ENCODE measurements around the gene SLC25A22. TPM values are rescaled to one million over a fixed set of nuclear protein-coding genes. Genes with fewer than 3 reads are reported as not detected.

The SLC25A22 gene
- 84.9 and 90.3 TPM in 2 replicates for total RNA-seq

GRCh38 chr11:798093-798713, at the start of gene SLC25A22:
SLC25A22 (minus strand) TSS chr11:798281; CDS start chr11:795006, 3,275 bp downstream.
- H3K27ac Mint-ChIP-seq = peak within 1 kb of the TSS; percentile 87
- peaks cover 16% of the 10 kb centered on the region for H3K36me3 Mint-ChIP-seq (ENCODE audit: low read depth)

GRCh38 chr11:847876-848275, 49.8 kb upstream of the SLC25A22 start:
- no peak for DNase-seq
- H3K27me3 Mint-ChIP-seq = peaks cover 7% of the 10 kb centered on the region
- no peak overlapping the region for H3K4me3 Mint-ChIP-seq
- no peaks in the 10 kb centered on the region for H3K9me3 Mint-ChIP-seq
- no peaks in the 10 kb centered on the region for H3K36me3 Mint-ChIP-seq (ENCODE audit: low read depth)
- H3K27ac Mint-ChIP-seq = no peak overlapping the region
- peaks cover 5% of the 10 kb centered on the region for H3K4me1 Mint-ChIP-seq
- intact Hi-C loops (cut with micrococcal nuclease) = loop anchor here (1.0 to 2.0 kb wide), 2 partner anchors 63 to 203 kb away; partner anchors contain the start of gene CHID1

More at GRCh38 chr11:798093-798713, at the start of gene SLC25A22:
- H3K4me3 Mint-ChIP-seq = peak within 1 kb of the TSS; percentile 91
- no peaks in the 10 kb centered on the region for H3K27me3 Mint-ChIP-seq
- peak; percentile 97 for DNase-seq
- intact Hi-C loops (cut with micrococcal nuclease) = loop anchor here (5.0 kb wide), 3 partner anchors 101 to 291 kb away; partner anchors contain the start of genes DEAF1, PHRF1, RNH1 and TMEM80
- H3K9me3 Mint-ChIP-seq = no peaks in the 10 kb centered on the region
- peaks cover 7% of the 10 kb centered on the region for H3K4me1 Mint-ChIP-seq

GRCh38 chr11:846496-847098, 48.5 kb upstream of the SLC25A22 start:
- H3K36me3 Mint-ChIP-seq (ENCODE audit: low read depth) = no peaks in the 10 kb centered on the region
- peaks cover 5% of the 10 kb centered on the region for H3K4me1 Mint-ChIP-seq
- H3K9me3 Mint-ChIP-seq = no peaks in the 10 kb centered on the region
- DNase-seq = no peak
- H3K27ac Mint-ChIP-seq = no peak overlapping the region
- intact Hi-C loops (cut with micrococcal nuclease) = no loop called here
- peaks cover 7% of the 10 kb centered on the region for H3K27me3 Mint-ChIP-seq
- H3K4me3 Mint-ChIP-seq = no peak overlapping the region

- H3K4me1 Mint-ChIP-seq = peaks cover 10% of the 10 kb centered on the region
- H3K4me3 Mint-ChIP-seq = no peak overlapping the region
- intact Hi-C loops (cut with micrococcal nuclease) = no loop called here
- H3K27ac Mint-ChIP-seq = no peak overlapping the region
- H3K36me3 Mint-ChIP-seq (ENCODE audit: low read depth) = peaks cover 4% of the 10 kb centered on the region
- no peak for DNase-seq
- no peaks in the 10 kb centered on the region for H3K9me3 Mint-ChIP-seq
- H3K27me3 Mint-ChIP-seq = peaks cover 7% of the 10 kb centered on the region
These were observed 47.9 kb upstream of the SLC25A22 start for GRCh38 chr11:845872-846495.

- Mint-ChIP-seq H3K27ac (no peak overlapping the region), H3K36me3 (ENCODE audit: low read depth) (peaks cover 13% of the 10 kb centered on the region), H3K27me3 (peaks cover 7% of the 10 kb centered on the region), H3K9me3 (no peaks in the 10 kb centered on the region), H3K4me1 (peaks cover 20% of the 10 kb centered on the region), H3K4me3 (peak overlapping the region; percentile 44)
- intact Hi-C loops (cut with micrococcal nuclease) = no loop called here
- DNase-seq = peak; percentile 78
These were observed 46.9 kb upstream of the SLC25A22 start for GRCh38 chr11:844693-845644.

GRCh38 chr11:843818-844692, 46.0 kb upstream of the SLC25A22 start:
- Mint-ChIP-seq H3K27ac (peak overlapping the region; percentile 59), H3K9me3 (no peaks in the 10 kb centered on the region), H3K4me3 (peak overlapping the region; percentile 76), H3K27me3 (peaks cover 5% of the 10 kb centered on the region), H3K36me3 (ENCODE audit: low read depth) (peaks cover 13% of the 10 kb centered on the region), H3K4me1 (peaks cover 21% of the 10 kb centered on the region)
- DNase-seq = peak; percentile 69
- intact Hi-C loops (cut with micrococcal nuclease) = loop anchor here (2.0 kb wide), 1 partner anchor 35 kb away; the partner anchor contains the start of gene RPLP2

- Mint-ChIP-seq H3K4me1 (peaks cover 19% of the 10 kb centered on the region), H3K36me3 (ENCODE audit: low read depth) (peaks cover 19% of the 10 kb centered on the region), H3K9me3 (no peaks in the 10 kb centered on the region), H3K4me3 (peak overlapping the region; percentile 76), H3K27me3 (no peaks in the 10 kb centered on the region), H3K27ac (peak overlapping the region; percentile 59)
- peak; percentile 70 for DNase-seq
- intact Hi-C loops (cut with micrococcal nuclease) = loop anchor here (2.0 kb wide), 1 partner anchor 34 kb away; the partner anchor contains the start of gene RPLP2
These were observed 45.1 kb upstream of the SLC25A22 start for GRCh38 chr11:843086-843734.

- Mint-ChIP-seq H3K4me3 (peak within 1 kb of the TSS; percentile 89), H3K27ac (peak within 1 kb of the TSS; percentile 85), H3K4me1 (peaks cover 19% of the 10 kb centered on the region), H3K36me3 (ENCODE audit: low read depth) (peaks cover 23% of the 10 kb centered on the region), H3K27me3 (no peaks in the 10 kb centered on the region), H3K9me3 (no peaks in the 10 kb centered on the region)
- intact Hi-C loops (cut with micrococcal nuclease) = loop anchor here (1.0 to 2.0 kb wide), 2 partner anchors 10 to 34 kb away; partner anchors contain the start of genes CD151 and RPLP2
- DNase-seq = peak; percentile 96
These were observed 44.4 kb upstream of the SLC25A22 start, which contains the start of the genes POLR2L and TSPAN4 for GRCh38 chr11:842370-843002. POLR2L (minus strand) TSS chr11:842529; CDS start chr11:842508, 21 bp downstream. TSPAN4 (plus strand) TSS chr11:842852; CDS start chr11:850305, 7,453 bp downstream.

- no peaks in the 10 kb centered on the region for H3K27me3 Mint-ChIP-seq
- no peak for DNase-seq
- H3K4me3 Mint-ChIP-seq = peak overlapping the region; percentile 89
- H3K36me3 Mint-ChIP-seq (ENCODE audit: low read depth) = peaks cover 24% of the 10 kb centered on the region
- H3K9me3 Mint-ChIP-seq = no peaks in the 10 kb centered on the region
- peaks cover 19% of the 10 kb centered on the region for H3K4me1 Mint-ChIP-seq
- intact Hi-C loops (cut with micrococcal nuclease) = loop anchor here (1.0 to 2.0 kb wide), 2 partner anchors 10 to 33 kb away; partner anchors contain the start of genes CD151 and RPLP2
- H3K27ac Mint-ChIP-seq = peak overlapping the region; percentile 85
These were observed 43.9 kb upstream of the SLC25A22 start for GRCh38 chr11:841981-842369.

GRCh38 chr11:839875-840617, 42.0 kb upstream of the SLC25A22 start:
- H3K4me3 Mint-ChIP-seq = peak overlapping the region; percentile 89

GRCh38 chr11:839280-839623, 41.2 kb upstream of the SLC25A22 start:
- H3K4me1 Mint-ChIP-seq = peaks cover 20% of the 10 kb centered on the region
- H3K27ac Mint-ChIP-seq = no peak overlapping the region
- intact Hi-C loops (cut with micrococcal nuclease) = no loop called here
- H3K36me3 Mint-ChIP-seq (ENCODE audit: low read depth) = peaks cover 26% of the 10 kb centered on the region
- no peaks in the 10 kb centered on the region for H3K9me3 Mint-ChIP-seq
- no peak overlapping the region for H3K4me3 Mint-ChIP-seq
- DNase-seq = no peak
- no peaks in the 10 kb centered on the region for H3K27me3 Mint-ChIP-seq

More at GRCh38 chr11:839875-840617, 42.0 kb upstream of the SLC25A22 start:
- H3K9me3 Mint-ChIP-seq = no peaks in the 10 kb centered on the region
- no peaks in the 10 kb centered on the region for H3K27me3 Mint-ChIP-seq
- H3K4me1 Mint-ChIP-seq = peaks cover 19% of the 10 kb centered on the region
- peaks cover 26% of the 10 kb centered on the region for H3K36me3 Mint-ChIP-seq (ENCODE audit: low read depth)
- no peak overlapping the region for H3K27ac Mint-ChIP-seq
- intact Hi-C loops (cut with micrococcal nuclease) = no loop called here
- no peak for DNase-seq

Measured in activated CD4-positive, alpha-beta T cell treated with anti-CD3 and anti-CD28 coated beads, Interleukin-2, amount 10 ng/mL, durations not matched to agents 24 days and 14 days (primary cell).